ENCODE measurements around the gene CD53. TPM values are rescaled to one million over a fixed set of nuclear protein-coding genes. Genes with fewer than 3 reads are reported as not detected.
"Not testable (repeated sequence)": the region's sequence is repeated elsewhere in the genome, so short reads cannot be mapped to it uniquely, and the experiment has no call there.

CD53 gene
- total and polyA plus RNA-seq, 9 of the 15 experiments (the other 6 are each of a cell fraction or from before 2014, with no cell fraction given) = 63.5 to 220 (median 131) TPM

GRCh38 chr1:110829955-110830553 lies 42.9 kb upstream of the CD53 start (continued):
- TF ChIP-seq SMC3 (conservative IDR thresholded peaks at IDR 0.05; ENCODE audit: insufficient read depth, low read depth, low read length) = peak; percentile 37; the same call in 1 of the 2 replicates
- TF ChIP-seq CTCF (IDR thresholded peaks at IDR 0.05 in 2 of 3, conservative IDR thresholded peaks at IDR 0.05 in 1 of 3; ENCODE audit: insufficient read depth in 2 of 3, low read depth in 1 of 3, low read length in 3 of 3) = peak; percentile 75 to 84 (median 81)
- TF ChIP-seq RCOR1 (IDR thresholded peaks at IDR 0.05; ENCODE audit: borderline replicate concordance in 1 of 2, low read depth in 2 of 2, low read length in 2 of 2) = 0 out of 4 replicates have a peak, but pooled peaks of 1 of the 2 experiments have one; percentile 35
- no peak for TF ChIP-seq POLR3A (IDR thresholded peaks at IDR 0.05; ENCODE audit: borderline replicate concordance, extremely low read depth, insufficient read depth, insufficient read length)
- TF ChIP-seq CAMTA2 (CRISPR knock-in tag; conservative IDR thresholded peaks at IDR 0.05) = no peak

GRCh38 chr1:110833779-110834178 lies 39.2 kb upstream of the CD53 start:
- intact Hi-C loops (cut with micrococcal nuclease) = not testable (repeated sequence)
- POLR2A ChIA-PET = interaction anchor here (0.7 kb wide), 1 partner anchor 10 kb away, joined by 3 read pairs; no protein-coding TSS in a partner anchor
- WGBS (ENCODE audit: insufficient coverage, low coverage, missing lambda C conversion rate) = 13% methylated on average over 2 of the region's 3 CpGs

More at GRCh38 chr1:110833779-110834178, 39.2 kb upstream of the CD53 start:
- H3K27me3 ChIP-seq (ENCODE audit: control insufficient read depth in 2 of 2, insufficient read depth in 2 of 2, low read length in 2 of 2); BruUV-seq (replicated peaks); H3K9me3 ChIP-seq (replicated peaks; ENCODE audit: control insufficient read depth, insufficient read depth, low read depth, low read length); H3K79me2 ChIP-seq (ENCODE audit: control insufficient read depth, insufficient read depth, low read length); H3K27ac ChIP-seq (ENCODE audit: extremely low read depth, low read depth, low read length); H2AFZ ChIP-seq (ENCODE audit: low read depth, low read length); in situ Hi-C loops (cut with MboI); DNase-seq (ENCODE audit: extremely low read depth in 1 of 4, low spot score in 3 of 4); FAIRE-seq; H3K4me2 ChIP-seq (ENCODE audit: insufficient read depth, low read length); H3K4me3 ChIP-seq; H3K9me1 ChIP-seq (ENCODE audit: control insufficient read depth, insufficient read depth, low read length); H3K4me1 ChIP-seq (replicated peaks in 1 of 2; ENCODE audit: control insufficient read depth in 2 of 2, insufficient read depth in 2 of 2, low read length in 2 of 2); H3K9ac ChIP-seq (ENCODE audit: insufficient read depth in 1 of 2, low read depth in 2 of 2, low read length in 2 of 2); H3K36me3 ChIP-seq (ENCODE audit: control insufficient read depth, insufficient read depth, low read length); CTCF ChIA-PET (ENCODE audit: low intra/inter-chr PET ratio); ATAC-seq; H4K20me1 ChIP-seq (replicated peaks; ENCODE audit: control insufficient read depth, insufficient read depth, low read length): not testable (repeated sequence)
- TF ChIP-seq KDM1A (IDR thresholded peaks at IDR 0.05) (peak in 1 of 2 experiments; percentile 43; a peak in 2 of 4 replicates), ZNF146 (CRISPR knock-in tag; IDR thresholded peaks at IDR 0.05; ENCODE audit: unreplicated experiment) (peak; percentile 88)

All from K562 (cell line).